Measurements from ENCODE around the gene NFE2L2. TPM values are rescaled to one million over a fixed set of nuclear protein-coding genes. Genes with fewer than 3 reads are reported as not detected.
"Not testable (repeated sequence)": the region's sequence is repeated elsewhere in the genome, so short reads cannot be mapped to it uniquely, and the experiment has no call there.

The NFE2L2 gene
- polyA plus RNA-seq, 3 donors from 2014 or later, result 36.9 to 50.2 (median 41.2) TPM

GRCh38 chr2:177232098-177232704 is 32.3 kb downstream of the NFE2L2 start:
- Mint-ChIP-seq H3K9me3 (no peaks in the 10 kb centered on the region), H3K36me3 (peaks cover 6 to 39% (median 14%) of the 10 kb centered on the region in 3 donors), H3K27me3 (ENCODE audit: low read depth in 3 of 3) (peaks cover 3 to 7% (median 6%) of the 10 kb centered on the region in 3 donors), H3K27ac (peak overlapping the region; percentile 12 to 73 (median 40)), H3K4me1 (peaks cover 44 to 79% of the 10 kb centered on the region in 2 donors), H3K4me3 (no peak overlapping the region)
- DNase-seq, result no peak

GRCh38 chr2:177231270-177231669 is 33.3 kb downstream of the NFE2L2 start:
- Mint-ChIP-seq H3K9me3 (no peaks in the 10 kb centered on the region), H3K4me1 (peaks cover 40 to 78% of the 10 kb centered on the region in 2 donors), H3K27me3 (ENCODE audit: low read depth in 3 of 3) (peaks cover 3 to 11% (median 9%) of the 10 kb centered on the region in 3 donors), H3K27ac (peak overlapping the region in 5 of 6 donors; percentile 18 to 75 (median 58)), H3K4me3 (no peak overlapping the region), H3K36me3 (peaks cover 6 to 39% (median 14%) of the 10 kb centered on the region in 3 donors)
- DNase-seq, result no peak

- H3K9me3 Mint-ChIP-seq, result no peaks in the 10 kb centered on the region
- no peak for DNase-seq
- H3K4me3 Mint-ChIP-seq, result peak overlapping the region in 1 of 5 donors; percentile 31
- peak overlapping the region; percentile 46 to 84 (median 70) for H3K27ac Mint-ChIP-seq
- H3K4me1 Mint-ChIP-seq, result peaks cover 31 to 79% of the 10 kb centered on the region in 2 donors
- peaks cover 6 to 39% (median 14%) of the 10 kb centered on the region in 3 donors for H3K36me3 Mint-ChIP-seq
- peaks cover 9 to 11% (median 11%) of the 10 kb centered on the region in 3 donors for H3K27me3 Mint-ChIP-seq (ENCODE audit: low read depth in 3 of 3)
Observed at GRCh38 chr2:177229442-177230242, 34.9 kb downstream of the NFE2L2 start.

- H3K9me3 Mint-ChIP-seq, result no peaks in the 10 kb centered on the region
- H3K36me3 Mint-ChIP-seq, result peaks cover 5 to 27% (median 16%) of the 10 kb centered on the region in 3 donors
- H3K4me1 Mint-ChIP-seq, result peaks cover 28 to 76% of the 10 kb centered on the region in 2 donors
- peaks cover 10 to 16% (median 15%) of the 10 kb centered on the region in 3 donors for H3K27me3 Mint-ChIP-seq (ENCODE audit: low read depth in 3 of 3)
- H3K4me3 Mint-ChIP-seq, result no peak overlapping the region
- DNase-seq, result no peak
- H3K27ac Mint-ChIP-seq, result peak overlapping the region; percentile 62 to 74 (median 70)
Observed at GRCh38 chr2:177225965-177226360, 38.6 kb downstream of the NFE2L2 start.

- H3K36me3 Mint-ChIP-seq, result peaks cover 5 to 32% (median 25%) of the 10 kb centered on the region in 3 donors
Observed at GRCh38 chr2:177223436-177223835, 41.1 kb downstream of the NFE2L2 start.

GRCh38 chr2:177221970-177222369 is 42.6 kb downstream of the NFE2L2 start:
- Mint-ChIP-seq H3K4me1 (peaks cover 27 to 73% of the 10 kb centered on the region in 2 donors), H3K36me3 (peaks cover 15 to 39% (median 36%) of the 10 kb centered on the region in 3 donors), H3K9me3 (no peaks in the 10 kb centered on the region), H3K27ac (peak overlapping the region in 5 of 6 donors; percentile 35 to 77 (median 63)), H3K4me3 (no peak overlapping the region), H3K27me3 (ENCODE audit: low read depth in 3 of 3) (peaks cover 6 to 13% (median 10%) of the 10 kb centered on the region in 3 donors)
- DNase-seq, result no peak

More at GRCh38 chr2:177223436-177223835, 41.1 kb downstream of the NFE2L2 start:
- peaks cover 31 to 76% of the 10 kb centered on the region in 2 donors for H3K4me1 Mint-ChIP-seq
- DNase-seq, H3K9me3 Mint-ChIP-seq, H3K4me3 Mint-ChIP-seq, H3K27ac Mint-ChIP-seq: not testable (repeated sequence)
- H3K27me3 Mint-ChIP-seq (ENCODE audit: low read depth in 3 of 3), result peaks cover 10 to 15% (median 13%) of the 10 kb centered on the region in 3 donors

GRCh38 chr2:177221534-177221933 is 43.0 kb downstream of the NFE2L2 start:
- Mint-ChIP-seq H3K27ac (peak overlapping the region in 5 of 6 donors; percentile 52 to 77 (median 63)), H3K9me3 (no peaks in the 10 kb centered on the region), H3K4me3 (no peak overlapping the region), H3K4me1 (peaks cover 29 to 74% of the 10 kb centered on the region in 2 donors), H3K27me3 (ENCODE audit: low read depth in 3 of 3) (peaks cover 4 to 13% (median 10%) of the 10 kb centered on the region in 3 donors), H3K36me3 (peaks cover 15 to 41% (median 40%) of the 10 kb centered on the region in 3 donors)
- DNase-seq, result no peak

- Mint-ChIP-seq H3K27me3 (ENCODE audit: low read depth in 3 of 3) (peaks cover 7 to 17% (median 8%) of the 10 kb centered on the region in 3 donors), H3K4me1 (peaks cover 43 to 80% of the 10 kb centered on the region in 2 donors), H3K36me3 (peaks cover 18 to 53% (median 52%) of the 10 kb centered on the region in 3 donors)
- not testable (repeated sequence) for DNase-seq, H3K4me3 Mint-ChIP-seq, H3K27ac Mint-ChIP-seq, H3K9me3 Mint-ChIP-seq
Observed at GRCh38 chr2:177219787-177220186, 44.7 kb downstream of the NFE2L2 start.

- Mint-ChIP-seq H3K36me3 (peaks cover 18 to 48% (median 47%) of the 10 kb centered on the region in 3 donors), H3K9me3 (no peaks in the 10 kb centered on the region), H3K4me1 (peaks cover 57 to 87% of the 10 kb centered on the region in 2 donors), H3K27me3 (ENCODE audit: low read depth in 3 of 3) (peaks cover 11 to 31% (median 30%) of the 10 kb centered on the region in 3 donors), H3K4me3 (peak overlapping the region in 2 of 5 donors; percentile 25 to 38), H3K27ac (peak overlapping the region; percentile 11 to 100 (median 81))
- DNase-seq, result no peak
Observed at GRCh38 chr2:177217247-177217843, 47.2 kb downstream of the NFE2L2 start.

- H3K27me3 Mint-ChIP-seq (ENCODE audit: low read depth in 3 of 3), result peaks cover 19 to 35% (median 34%) of the 10 kb centered on the region in 3 donors
- no peaks in the 10 kb centered on the region for H3K9me3 Mint-ChIP-seq
- peak overlapping the region; percentile 99 to 100 (median 100) for H3K27ac Mint-ChIP-seq
- peak; percentile 90 to 93 (median 92) for DNase-seq
- H3K4me1 Mint-ChIP-seq, result peaks cover 51 to 67% of the 10 kb centered on the region in 2 donors
- H3K4me3 Mint-ChIP-seq, result peak overlapping the region; percentile 92 to 96 (median 95)
- peaks cover 10 to 26% (median 21%) of the 10 kb centered on the region in 3 donors for H3K36me3 Mint-ChIP-seq
Observed at GRCh38 chr2:177212891-177213856, 51.4 kb downstream of the NFE2L2 start.

- Mint-ChIP-seq H3K36me3 (peaks cover 6 to 23% (median 16%) of the 10 kb centered on the region in 3 donors), H3K4me1 (peaks cover 48 to 61% of the 10 kb centered on the region in 2 donors), H3K27ac (peak within 1 kb of the TSS; percentile 99 to 100 (median 100)), H3K9me3 (no peaks in the 10 kb centered on the region), H3K4me3 (peak within 1 kb of the TSS; percentile 92 to 96 (median 95)), H3K27me3 (ENCODE audit: low read depth in 3 of 3) (peaks cover 15 to 35% (median 34%) of the 10 kb centered on the region in 3 donors)
- peak; percentile 100 for DNase-seq
Observed at GRCh38 chr2:177212106-177212890, 52.2 kb downstream of the NFE2L2 start, which contains the start of gene HNRNPA3. TSS of gene HNRNPA3 (plus strand) at chr2:177212794. CDS start at chr2:177212800, 6 bp downstream.
